NCI-H345 (cell line): Measurements from ENCODE around the gene PRDM15.

ENCODE experiments used
- DNase-seq: peaks from one replicate; lab custom pipeline; 2025; lab: John Stamatoyannopoulos, UW

Gene PRDM15

DNA sequence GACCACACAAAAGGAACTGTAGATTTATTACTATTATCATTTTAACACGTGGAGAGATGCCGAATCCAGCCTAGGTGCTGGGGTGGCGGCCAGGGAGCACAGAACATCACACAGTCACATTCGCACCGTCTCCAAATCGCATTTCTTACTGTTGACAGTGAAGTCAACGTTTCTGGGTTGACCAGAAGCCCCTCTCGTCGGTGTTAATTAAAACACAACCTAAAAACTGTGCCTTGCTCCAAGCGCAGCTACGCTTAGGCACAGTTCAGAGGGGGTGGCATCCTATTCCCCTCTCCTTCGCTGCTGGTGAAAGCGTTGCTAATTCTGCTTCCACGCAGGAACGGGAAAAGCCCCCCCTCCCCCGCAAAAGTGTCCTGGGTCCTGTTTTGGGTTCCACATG is 116.4 kb downstream of the PRDM15 start:
- DNase-seq, result no peak

DNA sequence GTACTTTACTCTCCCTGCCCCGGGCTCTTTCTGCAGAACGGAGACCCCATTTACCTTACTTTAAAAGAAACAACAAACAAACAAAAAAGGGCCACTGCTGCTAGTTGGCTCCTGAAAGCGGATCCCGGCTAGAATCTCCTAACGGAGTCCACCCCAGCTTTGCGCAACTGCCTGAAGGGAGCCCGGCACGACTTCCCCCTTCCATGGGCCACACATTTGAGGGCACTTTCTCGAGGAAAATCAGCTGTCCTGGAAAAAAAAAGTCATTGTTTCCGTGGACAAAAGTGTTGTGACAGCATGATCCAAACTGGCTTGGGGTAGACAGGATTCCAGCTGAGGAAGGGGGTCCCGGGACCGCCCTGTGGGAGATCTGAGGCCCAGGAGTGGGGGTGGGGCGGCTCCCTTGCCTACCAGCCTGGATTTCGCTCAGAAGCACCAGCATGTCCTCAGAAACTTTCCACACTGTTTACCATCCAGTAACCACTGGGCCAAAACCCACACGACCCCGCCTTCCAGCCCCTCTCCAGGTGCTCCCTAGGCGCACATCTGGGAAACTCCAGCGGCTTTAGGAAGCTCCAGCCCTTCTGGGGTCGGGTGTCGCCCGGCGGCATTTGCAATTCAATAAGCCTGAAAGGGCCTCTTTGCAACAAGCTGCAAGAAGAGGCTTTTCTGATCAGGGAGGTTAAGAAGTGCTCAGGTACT is 117.1 kb downstream of the PRDM15 start:
- DNase-seq, result no peak

- no peak for DNase-seq
These were observed 117.8 kb downstream of the PRDM15 start for GRCh38 chr21:41761211-41761933.

- DNase-seq, result no peak
These were observed 118.7 kb downstream of the PRDM15 start for GRCh38 chr21:41760411-41760810.

DNA sequence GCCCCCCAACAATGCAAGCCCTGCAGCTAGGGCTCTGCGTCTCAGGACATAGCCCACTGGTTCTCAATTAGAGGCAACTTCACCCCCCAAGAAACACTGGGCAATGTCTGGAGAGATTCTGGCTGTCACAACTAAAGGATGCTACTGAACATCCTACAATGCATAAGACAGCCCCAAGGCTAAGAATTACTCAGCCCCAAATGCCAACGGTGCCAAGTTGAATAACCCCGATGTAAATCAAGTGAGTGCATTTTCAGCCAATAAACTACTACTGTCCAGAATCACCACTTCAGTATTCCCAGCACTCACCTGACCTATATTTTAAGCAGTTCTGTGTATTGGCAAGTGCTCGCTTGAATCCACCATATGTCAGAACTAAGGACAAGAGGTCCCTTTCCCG is 119.2 kb downstream of the PRDM15 start:
- no peak for DNase-seq

DNA sequence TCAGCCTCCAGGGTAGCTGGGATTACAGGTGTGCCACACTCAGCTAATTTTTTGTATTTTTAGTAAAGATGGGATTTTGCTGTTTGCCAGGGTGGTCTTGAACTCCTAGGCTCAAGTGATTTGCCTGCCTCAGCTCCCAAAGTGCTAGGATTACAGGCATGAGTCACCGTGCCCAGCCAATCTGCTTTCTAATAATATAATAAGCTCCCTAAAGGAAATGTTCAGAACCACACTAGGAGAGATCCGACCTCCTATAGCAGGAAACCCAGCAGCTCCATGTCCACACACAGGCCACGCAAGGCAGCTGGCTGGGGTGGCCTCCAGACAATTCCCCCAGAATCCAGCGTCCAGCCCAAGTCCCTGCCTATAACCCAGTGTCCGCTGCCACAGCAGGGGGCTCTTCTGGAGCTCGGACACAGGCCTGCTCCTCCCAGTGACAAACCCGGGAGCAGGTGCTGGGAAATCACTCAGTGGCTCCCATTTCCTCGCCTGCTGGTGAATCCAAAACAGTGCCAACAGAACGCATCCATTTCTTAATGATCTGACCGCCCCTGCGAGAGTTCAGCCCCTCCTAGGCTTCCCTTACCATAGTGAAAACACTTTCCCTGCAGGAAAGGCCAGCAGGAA is 119.8 kb downstream of the PRDM15 start:
- no peak for DNase-seq

GRCh38 chr21:41758550-41758949 is 120.6 kb downstream of the PRDM15 start:
- no peak for DNase-seq

DNA sequence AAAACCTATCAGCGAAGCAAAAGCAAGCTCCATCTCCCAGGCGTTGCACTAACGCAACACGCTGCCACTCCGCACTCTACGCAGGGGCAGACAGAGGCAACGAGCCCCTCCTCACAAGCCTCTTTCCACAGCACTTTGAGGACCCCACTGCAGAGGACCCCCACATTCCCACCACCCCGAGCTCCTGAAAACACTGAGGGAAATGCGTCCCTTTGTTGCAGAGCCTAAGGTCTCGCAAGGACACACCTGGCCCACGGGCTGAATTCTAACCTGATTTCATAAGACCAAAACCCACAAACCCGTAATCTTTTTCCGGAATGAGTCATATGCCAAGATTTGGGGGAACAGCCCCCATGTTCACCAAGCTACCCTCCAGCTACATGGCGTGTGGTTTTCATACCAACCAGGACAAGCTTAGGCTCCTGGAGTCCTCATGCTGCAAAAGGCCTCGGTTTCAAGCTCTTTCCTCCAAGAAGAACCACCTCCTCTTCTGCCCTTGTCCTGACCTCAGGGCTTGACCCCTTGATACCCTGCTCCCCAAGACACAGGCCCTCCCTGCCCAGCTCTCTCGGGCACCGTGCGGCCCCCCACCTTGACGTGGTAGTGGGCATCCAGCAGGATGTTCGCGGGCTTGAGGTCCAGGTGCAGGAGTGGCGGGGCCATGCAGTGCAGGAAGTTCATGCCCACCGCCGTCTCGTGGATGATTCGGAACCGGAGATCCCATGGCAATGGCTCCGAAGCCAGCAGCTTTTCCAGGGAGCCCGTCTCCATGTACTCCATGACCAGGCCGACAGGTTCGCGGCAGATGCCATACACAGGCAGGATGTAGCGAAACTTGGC is 123.0 kb downstream of the PRDM15 start:
- no peak for DNase-seq

- DNase-seq, result no peak
These were observed 123.7 kb downstream of the PRDM15 start for GRCh38 chr21:41755258-41755933.

GRCh38 chr21:41754479-41754891 is 124.7 kb downstream of the PRDM15 start:
- no peak for DNase-seq

GRCh38 chr21:41753006-41753898 is 125.9 kb downstream of the PRDM15 start:
- DNase-seq, result no peak

DNA sequence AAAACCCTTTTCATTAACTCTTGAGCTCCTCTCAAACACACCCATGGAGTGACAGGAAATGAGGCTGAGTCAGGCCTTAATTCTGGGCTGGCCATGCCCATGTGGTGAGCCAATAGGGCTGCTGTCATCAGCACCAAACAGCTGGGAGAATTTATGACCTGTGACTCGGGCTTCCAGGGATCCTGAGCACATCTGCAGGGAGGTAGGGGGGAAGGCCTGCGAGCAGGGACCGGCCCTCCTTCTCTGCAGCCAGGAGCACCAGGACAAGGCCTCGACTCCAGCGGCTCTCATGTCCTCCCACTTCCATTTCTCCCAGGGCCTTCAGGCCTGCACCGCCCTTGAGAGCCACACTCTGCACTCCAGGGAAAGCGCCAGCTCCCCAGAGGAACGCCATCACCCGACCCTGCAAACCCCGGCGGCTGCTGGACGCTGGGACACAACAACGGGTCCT is 126.9 kb downstream of the PRDM15 start:
- no peak for DNase-seq

DNA sequence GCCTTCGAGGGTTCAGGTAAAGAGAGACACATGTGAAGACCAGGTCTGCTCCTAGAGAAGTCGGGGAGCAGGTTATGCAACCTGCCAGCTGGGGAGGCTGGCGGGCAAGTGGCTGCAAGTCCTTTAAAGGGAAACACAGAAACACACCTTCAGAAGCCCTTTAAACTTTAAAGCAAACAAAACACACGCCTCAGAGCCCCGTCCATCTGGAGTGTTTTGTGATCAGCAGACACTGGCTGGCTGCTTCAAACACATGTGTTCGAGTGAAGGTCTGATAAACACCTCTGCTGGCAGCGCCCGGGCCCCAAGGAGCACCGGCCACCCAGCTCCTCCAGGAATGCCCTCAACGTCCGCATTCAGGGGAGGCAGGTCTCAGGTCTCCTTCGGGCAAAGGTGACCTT is 127.5 kb downstream of the PRDM15 start:
- no peak for DNase-seq

- DNase-seq, result no peak
These were observed 128.5 kb downstream of the PRDM15 start for GRCh38 chr21:41750532-41751151.

DNA sequence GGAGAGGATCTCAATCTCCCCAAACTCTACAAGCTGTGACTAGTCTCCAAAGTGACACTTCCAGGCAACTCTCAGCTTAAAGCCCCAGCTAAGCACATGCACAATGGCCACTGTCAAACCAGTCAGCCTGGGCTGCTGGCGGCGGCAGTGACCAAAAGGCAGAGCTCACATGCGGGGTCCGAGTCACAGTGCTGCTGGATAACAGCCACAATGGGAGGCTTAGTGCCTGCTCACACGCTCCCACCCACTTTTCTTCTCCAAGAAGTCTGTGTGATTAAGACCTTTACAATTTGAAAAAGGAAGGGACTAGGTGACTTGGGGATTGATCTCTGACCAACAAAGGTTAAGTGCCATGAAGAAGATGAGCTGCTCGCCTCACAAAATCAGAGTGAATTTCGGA is 129.1 kb downstream of the PRDM15 start:
- DNase-seq, result no peak

GRCh38 chr21:41749286-41749685 is 129.9 kb downstream of the PRDM15 start:
- DNase-seq, result no peak
